WTC11 (cell line): Measurements from ENCODE around the gene SNAI1. TPM values are rescaled to one million over a fixed set of nuclear protein-coding genes. Genes with fewer than 3 reads are reported as not detected.
"Not testable (repeated sequence)": the region's sequence is repeated elsewhere in the genome, so short reads cannot be mapped to it uniquely, and the experiment has no call there.

Experiments used
- ATAC-seq: fragments of 200-7000 bp; cut with Tn5 transposase; 2 replicates; pipeline ENCODE4 v1.10.0; 2021; ENCODE audit warnings: mild to moderate bottlenecking, moderate library complexity
- CTCF ChIA-PET: fragments of 300-600 bp; sonication (Branson Sonifier 250); formaldehyde crosslinking; loops from one replicate; lab custom pipeline; 2021; ENCODE audit warnings: antibody characterized with exemption; lab: Charles Lee
- POLR2A ChIA-PET: fragments of 350-600 bp; sonication (Branson Sonifier 250); formaldehyde crosslinking; loops from one replicate; lab custom pipeline; 2021; ENCODE audit warnings: antibody characterized with exemption; lab: Charles Lee
- DNase-seq: peaks from one replicate; pipeline ENCODE4 v3.0.0; 2021; ENCODE audit warnings: low spot score
- H3K27ac Mint-ChIP-seq: 2 replicates; pipeline ENCODE4 v1.8.0; 2021; ENCODE audit warnings: mixed read lengths
- H3K27me3 Mint-ChIP-seq: 2 replicates; pipeline ENCODE4 v1.8.0; 2021; ENCODE audit warnings: low read depth, mild to moderate bottlenecking, moderate library complexity, mixed read lengths
- H3K36me3 Mint-ChIP-seq: 2 replicates; pipeline ENCODE4 v1.8.0; 2021; ENCODE audit warnings: mixed read lengths
- H3K4me1 Mint-ChIP-seq: 2 replicates; pipeline ENCODE4 v1.8.0; 2022; ENCODE audit warnings: mixed read lengths
- H3K4me3 Mint-ChIP-seq: 2 replicates; pipeline ENCODE4 v1.8.0; 2021; ENCODE audit warnings: mild to moderate bottlenecking, moderate library complexity, mixed read lengths
- H3K9me3 Mint-ChIP-seq: 2 replicates; pipeline ENCODE4 v1.8.0; 2021; ENCODE audit warnings: mixed read lengths
- AFF4 ChIP-seq: sonication (generic); formaldehyde crosslinking; IDR thresholded peaks from 2 replicates; pipeline ENCODE4 v1.8.1; 2023; ENCODE audit warnings: mild to moderate bottlenecking, missing genetic modification reagents, borderline replicate concordance
- ATF1 ChIP-seq: sonication (generic); formaldehyde crosslinking; IDR thresholded peaks from 2 replicates; pipeline ENCODE4 v1.8.1; 2023; ENCODE audit warnings: mild to moderate bottlenecking, moderate library complexity, missing genetic modification reagents
- ATF6 ChIP-seq: sonication (generic); formaldehyde crosslinking; IDR thresholded peaks from 2 replicates; pipeline ENCODE4 v1.8.1; 2023; ENCODE audit warnings: mild to moderate bottlenecking, missing genetic modification reagents
- CREB1 ChIP-seq: sonication (generic); formaldehyde crosslinking; IDR thresholded peaks from 2 replicates; pipeline ENCODE4 v1.8.0; 2023; ENCODE audit warnings: mild to moderate bottlenecking, missing genetic modification reagents
- ELF4 ChIP-seq: sonication (generic); formaldehyde crosslinking; IDR thresholded peaks from 2 replicates; pipeline ENCODE4 v1.8.1; 2022; ENCODE audit warnings: low read depth, mild to moderate bottlenecking, moderate library complexity, missing genetic modification reagents
- ETV6 ChIP-seq: sonication (generic); formaldehyde crosslinking; IDR thresholded peaks from 2 replicates; pipeline ENCODE4 v1.8.1; 2022; ENCODE audit warnings: mild to moderate bottlenecking, missing genetic modification reagents
- FOXJ3 ChIP-seq: sonication (generic); formaldehyde crosslinking; IDR thresholded peaks from 2 replicates; pipeline ENCODE4 v1.9.0; 2021; ENCODE audit warnings: missing genetic modification reagents, mild to moderate bottlenecking, borderline replicate concordance
- FOXP1 ChIP-seq: sonication (generic); formaldehyde crosslinking; IDR thresholded peaks from 2 replicates; pipeline ENCODE4 v1.8.0; 2022; ENCODE audit warnings: missing genetic modification reagents, mild to moderate bottlenecking, moderate library complexity, borderline replicate concordance
- HMGA2 ChIP-seq: fragments of 250-450 bp; sonication (Bioruptor Pico); IDR thresholded peaks from 2 replicates; pipeline ENCODE4 v1.4.0; 2021; ENCODE audit warnings: mild to moderate bottlenecking, moderate library complexity
- HMGXB4 ChIP-seq: sonication (generic); formaldehyde crosslinking; IDR thresholded peaks from 2 replicates; pipeline ENCODE4 v1.8.1; 2023; ENCODE audit warnings: mild to moderate bottlenecking, moderate library complexity, missing genetic modification reagents
- KAT7 ChIP-seq: sonication (generic); formaldehyde crosslinking; IDR thresholded peaks from 2 replicates; pipeline ENCODE4 v1.8.1; 2023; ENCODE audit warnings: missing genetic modification reagents, mild to moderate bottlenecking, borderline replicate concordance
- MAX ChIP-seq: sonication (generic); formaldehyde crosslinking; IDR thresholded peaks from 2 replicates; pipeline ENCODE4 v1.8.0; 2022; ENCODE audit warnings: mild to moderate bottlenecking, missing genetic modification reagents
- NFE2L1 ChIP-seq: sonication (generic); formaldehyde crosslinking; IDR thresholded peaks from 2 replicates; pipeline ENCODE4 v1.8.1; 2023; ENCODE audit warnings: missing genetic modification reagents
- NR3C1 ChIP-seq: sonication (generic); formaldehyde crosslinking; conservative IDR thresholded peaks from 2 replicates; pipeline ENCODE4 v1.8.1; 2023; ENCODE audit warnings: low read depth, mild to moderate bottlenecking, missing genetic modification reagents
- PRRX2 ChIP-seq: fragments of 250-450 bp; sonication (Bioruptor Pico); IDR thresholded peaks from 2 replicates; pipeline ENCODE4 v1.8.0; 2021; ENCODE audit warnings: mild to moderate bottlenecking
- RELA ChIP-seq: sonication (generic); formaldehyde crosslinking; IDR thresholded peaks from 2 replicates; pipeline ENCODE4 v1.8.1; 2022; ENCODE audit warnings: missing genetic modification reagents, mild to moderate bottlenecking, borderline replicate concordance
- SP1 ChIP-seq: sonication (generic); formaldehyde crosslinking; conservative IDR thresholded peaks from 2 replicates; pipeline ENCODE4 v1.8.1; 2022; ENCODE audit warnings: missing genetic modification reagents
- ZBTB21 ChIP-seq: sonication (generic); formaldehyde crosslinking; IDR thresholded peaks from 2 replicates; pipeline ENCODE4 v1.8.1; 2023; ENCODE audit warnings: mild to moderate bottlenecking, missing genetic modification reagents, borderline replicate concordance
- ZMAT4 ChIP-seq: fragments of 250-450 bp; sonication (Bioruptor Pico); IDR thresholded peaks from 2 replicates; pipeline ENCODE4 v1.9.0; 2021; ENCODE audit warnings: mild to moderate bottlenecking
- ZNF121 ChIP-seq: sonication (generic); formaldehyde crosslinking; IDR thresholded peaks from 2 replicates; pipeline ENCODE4 v1.8.0; 2023; ENCODE audit warnings: missing genetic modification reagents
- ZNF138 ChIP-seq: sonication (generic); formaldehyde crosslinking; conservative IDR thresholded peaks from 2 replicates; pipeline ENCODE4 v1.8.1; 2022; ENCODE audit warnings: mild to moderate bottlenecking, moderate library complexity, missing genetic modification reagents
- ZNF396 ChIP-seq: fragments of 250-450 bp; sonication (Bioruptor Pico); IDR thresholded peaks from 2 replicates; pipeline ENCODE4 v1.8.0; 2021; ENCODE audit warnings: mild to moderate bottlenecking, moderate library complexity, borderline replicate concordance
- ZNF423 ChIP-seq: fragments of 250-450 bp; sonication (Bioruptor Pico); IDR thresholded peaks from 2 replicates; pipeline ENCODE4 v2.1.2; 2022; ENCODE audit warnings: mild to moderate bottlenecking, moderate library complexity
- total RNA-seq: library from RNA; stranded (reverse); gene quantifications from 3 replicates; pipeline ENCODE4 v1.2.3, GENCODE V29; 2021

Gene SNAI1
- total RNA-seq, 1 experiment from 2014 or later: 7.9 TPM

- TF ChIP-seq ATF6 (CRISPR knock-in tag) (no peak), ZMAT4 (CRISPR knock-in tag) (no peak), ZNF121 (CRISPR knock-in tag) (no peak), FOXJ3 (CRISPR knock-in tag) (no peak), MAX (CRISPR knock-in tag) (no peak), ZNF396 (CRISPR knock-in tag) (no peak)
These were observed 8.8 kb upstream of the SNAI1 start (continued) for GRCh38 chr20:49973981-49974380.

GRCh38 chr20:49976542-49976941 is 6.2 kb upstream of the SNAI1 start:
- H3K9me3 Mint-ChIP-seq: no peaks in the 10 kb centered on the region
- DNase-seq (no peak), ATAC-seq (no peak)
- H3K27ac Mint-ChIP-seq: no peak overlapping the region; the same call in 1 of the 2 replicates
- CTCF ChIA-PET: interaction anchor here (0.7 to 10.5 kb wide), 3 partner anchors 12 to 202 kb away, joined by 3 to 288 read pairs (median 4); no protein-coding TSS in a partner anchor
- POLR2A ChIA-PET: no interaction called here
- TF ChIP-seq ZNF423 (no peak), AFF4 (CRISPR knock-in tag) (no peak), FOXP1 (no peak), ATF6 (CRISPR knock-in tag) (no peak), SP1 (CRISPR knock-in tag) (no peak), ELF4 (CRISPR knock-in tag) (no peak), KAT7 (CRISPR knock-in tag) (no peak), RELA (no peak), ATF1 (CRISPR knock-in tag) (no peak), NFE2L1 (CRISPR knock-in tag) (no peak), PRRX2 (CRISPR knock-in tag) (no peak), HMGA2 (CRISPR knock-in tag) (no peak), NR3C1 (CRISPR knock-in tag) (no peak), ZBTB21 (CRISPR knock-in tag) (no peak), ETV6 (no peak), ZNF138 (CRISPR knock-in tag) (no peak), HMGXB4 (CRISPR knock-in tag) (no peak), CREB1 (no peak)
- peaks cover 22% of the 10 kb centered on the region for H3K27me3 Mint-ChIP-seq
- no peaks in the 10 kb centered on the region for H3K36me3 Mint-ChIP-seq
- no peak overlapping the region for H3K4me3 Mint-ChIP-seq
- peaks cover 24% of the 10 kb centered on the region for H3K4me1 Mint-ChIP-seq

GRCh38 chr20:49977740-49978139 is 5.0 kb upstream of the SNAI1 start:
- H3K9me3 Mint-ChIP-seq, H3K27ac Mint-ChIP-seq, DNase-seq, ATAC-seq, H3K4me3 Mint-ChIP-seq, H3K36me3 Mint-ChIP-seq, POLR2A ChIA-PET: not testable (repeated sequence)
- Mint-ChIP-seq H3K4me1 (peaks cover 31% of the 10 kb centered on the region), H3K27me3 (peaks cover 31% of the 10 kb centered on the region)
- CTCF ChIA-PET: interaction anchor here (1.5 to 10.5 kb wide), 5 partner anchors 13 to 175 kb away, joined by 3 to 288 read pairs (median 9); partner anchors contain the start of gene PEDS1
